ENCODE results near the gene TMEM214. TPM values are rescaled to one million over a fixed set of nuclear protein-coding genes. Genes with fewer than 3 reads are reported as not detected.

TMEM214 gene
- total and polyA plus RNA-seq, 2 of the 8 experiments (the other 6 are each of a cell fraction or from before 2014, with no cell fraction given): 49.7 to 71.0 TPM

DNA sequence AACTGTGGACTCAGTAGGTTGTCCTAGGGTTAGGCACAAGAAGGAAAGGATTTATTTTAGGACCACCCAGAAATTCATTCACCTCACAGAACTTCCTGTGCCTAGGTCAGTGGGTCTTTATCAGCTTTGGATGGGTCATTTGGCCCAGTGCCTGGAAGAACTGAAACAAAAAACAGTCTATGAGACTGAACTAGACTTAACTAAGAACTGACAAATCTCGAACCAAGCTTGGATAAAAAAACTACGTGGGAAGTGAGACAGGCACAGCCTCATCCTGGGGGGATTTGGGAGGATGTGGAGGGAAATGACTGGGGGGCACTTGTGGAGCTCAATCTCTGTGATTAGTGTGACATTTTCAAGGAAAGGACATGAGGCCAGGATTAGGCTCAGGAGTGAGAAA is 41.0 kb downstream of the TMEM214 start (continued):
- no peak for TF ChIP-seq FOSL1 (IDR thresholded peaks at IDR 0.05; ENCODE audit: insufficient read depth, low read depth, low read length)
- no peak for TF ChIP-seq KDM1A (IDR thresholded peaks at IDR 0.05; ENCODE audit: borderline replicate concordance, low read length)
- TF ChIP-seq GTF2F1 (IDR thresholded peaks at IDR 0.05; ENCODE audit: borderline replicate concordance, low read depth, low read length): no peak
- TF ChIP-seq CEBPB (IDR thresholded peaks at IDR 0.05; ENCODE audit: low read depth, low read length): no peak

Data from H1 (cell line).